DMS153 treated with DMSO at 0.1 percent for 48 hours (cell line): ENCODE measurements around the gene SLC39A11.

Experiments
- DNase-seq: peaks from one replicate; lab custom pipeline; 2025; ENCODE audit not compliant: unreplicated experiment; lab: John Stamatoyannopoulos, UW

SLC39A11 gene

GRCh38 chr17:72702136-72702735, 390.3 kb downstream of the SLC39A11 start:
- no peak for DNase-seq

- no peak for DNase-seq
Observed at GRCh38 chr17:72700226-72700625, 392.3 kb downstream of the SLC39A11 start.

DNA sequence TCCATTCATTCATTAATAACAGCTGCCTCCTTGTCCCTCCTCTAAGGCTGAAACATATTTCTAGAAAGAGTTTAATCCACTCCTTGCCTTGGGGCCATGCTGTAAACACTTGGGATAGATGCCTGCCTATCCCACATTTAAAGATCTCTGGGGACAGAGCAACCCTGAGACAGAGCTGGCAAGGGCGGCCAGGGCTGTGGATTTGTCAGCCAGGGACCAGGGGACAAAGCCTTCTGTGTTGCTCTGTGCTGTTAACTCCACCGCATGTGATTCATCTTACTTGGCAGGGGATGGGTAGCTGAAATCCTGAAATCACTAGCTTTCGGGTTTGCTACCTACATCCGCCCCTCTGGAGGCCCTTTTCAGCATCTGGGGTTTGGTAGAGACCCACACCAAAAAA, 392.9 kb downstream of the SLC39A11 start:
- no peak for DNase-seq

GRCh38 chr17:72697602-72698146, 394.8 kb downstream of the SLC39A11 start:
- no peak for DNase-seq

- no peak for DNase-seq
Observed at GRCh38 chr17:72696721-72697120, 395.8 kb downstream of the SLC39A11 start.

- DNase-seq = no peak
Observed at GRCh38 chr17:72696156-72696555, 396.3 kb downstream of the SLC39A11 start.

- no peak for DNase-seq
Observed at GRCh38 chr17:72693956-72694355, 398.5 kb downstream of the SLC39A11 start.

DNA sequence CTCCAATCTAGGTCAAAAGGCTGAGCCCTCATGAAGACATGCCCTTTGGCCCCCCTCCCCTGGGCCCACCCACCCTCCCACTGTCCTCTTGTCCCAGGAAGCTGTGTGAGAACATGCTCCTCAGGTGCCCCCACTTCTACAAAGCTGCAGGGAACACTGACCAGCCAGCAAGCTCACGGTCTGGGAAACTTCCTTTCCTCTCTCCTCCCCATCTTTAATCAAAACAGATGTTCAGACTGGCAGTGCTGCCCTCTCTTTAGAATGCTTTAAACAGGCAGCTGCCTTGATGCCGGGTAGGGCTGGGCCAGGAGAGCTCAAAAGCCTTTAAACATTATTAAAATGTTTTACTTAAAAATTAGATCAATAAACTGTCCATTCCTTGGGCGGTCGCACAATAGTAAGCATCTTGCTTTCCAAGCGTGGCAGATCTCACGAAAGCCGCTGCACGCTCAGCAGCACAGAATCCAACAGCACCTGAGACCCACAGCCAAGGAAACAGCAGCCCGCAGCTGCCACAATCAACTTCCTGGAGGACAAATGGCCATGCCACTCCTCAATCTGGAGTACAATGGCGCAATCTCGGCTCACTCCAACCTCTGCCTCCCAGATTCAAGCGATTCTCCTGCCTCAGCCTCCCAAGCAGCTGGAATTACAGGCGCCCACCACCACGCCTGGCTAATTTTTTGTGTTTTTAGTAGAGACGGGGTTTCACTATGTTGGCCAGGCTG, 399.2 kb downstream of the SLC39A11 start:
- no peak for DNase-seq

DNA sequence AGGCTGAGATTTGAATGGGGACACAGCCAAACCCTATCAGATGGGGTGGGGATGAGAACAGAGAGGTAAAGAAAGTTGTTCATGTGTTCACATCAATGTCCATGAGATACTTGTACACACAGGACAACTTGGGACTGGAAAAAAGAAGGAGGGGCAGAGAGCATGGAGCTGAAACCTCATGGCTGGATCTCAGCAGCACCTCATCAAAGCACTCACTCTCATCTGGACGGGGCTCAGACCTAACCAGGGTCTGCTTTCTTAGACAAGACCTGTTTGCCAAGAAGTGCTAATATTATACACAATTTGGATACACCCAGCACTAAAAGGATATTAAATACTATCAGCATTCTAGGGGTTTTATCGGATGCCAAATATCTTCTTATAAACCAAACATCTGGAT, 399.8 kb downstream of the SLC39A11 start:
- DNase-seq = no peak

GRCh38 chr17:72691586-72691985, 400.9 kb downstream of the SLC39A11 start:
- no peak for DNase-seq

DNA sequence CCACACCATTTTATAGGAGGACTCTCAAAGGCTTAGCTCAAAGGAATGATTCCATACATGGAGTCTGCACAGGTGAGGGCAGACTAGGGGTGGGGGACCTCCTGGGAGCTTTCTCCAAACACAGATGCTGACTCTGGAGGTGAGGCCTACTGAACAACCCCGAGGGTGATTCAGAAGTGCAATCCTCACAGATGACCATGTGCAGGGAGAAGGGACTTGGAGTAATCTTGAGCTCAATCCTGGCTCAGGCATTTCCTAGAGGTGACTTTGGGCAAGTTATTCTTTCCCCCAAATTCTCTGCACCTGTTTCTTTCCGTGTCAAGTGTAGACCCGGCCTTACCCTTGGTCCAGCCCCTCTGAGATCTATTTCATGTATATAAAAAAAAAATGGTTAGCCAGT, 401.5 kb downstream of the SLC39A11 start:
- no peak for DNase-seq

GRCh38 chr17:72687886-72688285, 404.6 kb downstream of the SLC39A11 start:
- peak; percentile 79 for DNase-seq

DNA sequence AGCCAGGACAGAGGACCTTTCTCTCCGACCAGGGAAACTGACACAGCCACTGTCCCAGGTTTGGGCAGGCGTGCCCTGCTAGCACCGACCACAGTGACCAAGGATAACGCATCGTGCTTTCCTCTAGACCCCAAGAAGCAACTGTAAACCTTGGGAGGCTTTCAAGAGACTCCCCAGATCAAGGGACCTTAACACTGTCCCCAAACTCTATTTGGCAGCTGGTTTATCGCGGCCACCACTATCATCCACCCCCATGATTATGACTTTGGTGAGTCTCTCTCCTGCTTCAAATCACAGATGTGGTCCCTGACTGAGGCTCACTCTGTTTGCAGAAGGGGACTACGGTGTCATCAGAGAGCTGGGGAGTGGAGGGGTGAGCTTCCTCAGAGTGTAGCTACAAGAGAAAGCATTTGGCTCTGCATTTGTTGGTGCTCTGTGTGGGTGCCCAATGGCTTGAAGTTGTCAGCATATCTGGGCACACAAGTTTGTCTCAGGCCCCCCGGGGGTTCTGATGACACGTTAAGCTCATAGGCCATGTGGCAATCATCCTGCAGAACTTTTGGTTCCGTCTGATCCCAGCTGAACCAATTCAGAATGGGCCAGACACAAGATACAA, 408.0 kb downstream of the SLC39A11 start:
- no peak for DNase-seq

DNA sequence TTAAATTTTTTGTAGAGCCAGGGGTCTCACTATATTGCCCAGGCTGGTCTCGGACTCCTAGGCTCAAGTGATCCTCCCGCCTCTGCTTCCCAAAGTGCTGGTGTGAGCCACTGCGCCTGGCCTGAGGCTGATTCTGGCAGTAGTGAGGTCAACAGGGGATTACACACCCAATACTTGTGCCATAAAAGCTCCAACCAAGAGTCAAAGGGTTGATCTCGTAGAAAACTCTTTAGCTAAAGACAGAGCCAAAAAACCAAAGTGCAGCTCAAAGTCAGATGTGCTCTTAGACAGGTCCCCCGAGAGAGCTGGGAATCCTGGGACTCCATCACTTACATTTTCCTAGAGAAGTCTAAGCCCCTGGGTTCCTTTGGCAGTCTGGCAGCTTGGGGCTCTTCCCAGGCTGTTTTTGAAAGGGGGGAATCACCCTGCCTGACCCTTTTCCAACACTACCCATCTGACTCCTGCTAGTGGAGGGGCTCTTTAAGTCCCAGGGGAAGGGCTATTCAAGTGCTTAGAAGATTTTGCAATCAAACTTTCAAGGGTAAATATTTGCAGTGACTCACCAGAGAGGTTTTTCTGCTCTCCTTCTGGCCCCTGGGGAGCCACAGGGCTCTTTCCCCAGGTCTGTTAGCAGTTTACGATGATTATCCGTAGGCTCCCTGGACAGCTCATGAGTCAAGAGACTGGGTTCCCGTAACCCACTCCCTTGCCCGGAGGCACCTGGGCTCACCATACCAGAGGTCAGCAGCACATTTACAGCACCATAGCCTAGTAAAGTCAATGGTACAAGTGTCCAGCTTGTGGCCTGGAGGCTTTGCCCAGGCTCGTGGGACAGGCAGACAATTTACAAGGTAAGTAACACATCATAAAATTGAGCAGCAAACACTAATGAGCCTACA, 408.7 kb downstream of the SLC39A11 start:
- peak; percentile 47 for DNase-seq

DNA sequence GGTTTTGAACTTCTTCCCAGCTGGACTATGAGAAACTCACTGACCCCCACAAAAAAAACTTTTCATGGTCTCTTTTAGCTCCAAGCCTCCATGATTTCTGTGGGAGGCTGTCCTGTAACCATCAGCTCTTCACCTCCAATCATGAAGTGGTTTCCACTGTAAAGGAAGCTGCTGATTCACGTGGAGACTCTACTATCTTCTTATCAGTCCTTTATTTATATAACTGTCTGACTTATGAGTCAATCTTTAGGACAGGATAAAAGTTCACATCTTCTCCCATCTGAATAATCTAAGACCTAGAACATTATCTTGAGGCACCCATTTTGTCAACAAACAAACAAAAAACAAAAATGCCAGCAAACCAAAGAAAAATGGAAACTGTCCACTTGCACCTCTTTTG, 409.9 kb downstream of the SLC39A11 start:
- DNase-seq = no peak

DNA sequence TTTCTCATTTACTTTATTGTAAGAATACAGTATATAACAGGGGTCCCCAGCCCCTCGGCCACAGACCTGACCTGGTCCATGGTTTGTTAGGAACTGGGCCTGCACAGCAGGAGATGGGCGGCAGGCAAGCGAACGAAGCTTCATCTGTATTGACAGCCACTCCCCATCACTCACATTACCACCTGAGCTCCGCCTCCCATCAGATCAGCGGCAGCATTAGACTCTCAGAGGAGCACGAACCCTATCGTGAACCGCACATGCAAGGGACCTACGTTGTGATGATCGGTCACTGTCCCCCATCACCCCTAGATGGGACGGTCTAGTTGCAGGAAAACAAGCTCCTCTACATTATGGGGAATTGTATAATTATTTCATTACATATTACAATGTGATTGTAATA, 410.6 kb downstream of the SLC39A11 start:
- DNase-seq = no peak

DNA sequence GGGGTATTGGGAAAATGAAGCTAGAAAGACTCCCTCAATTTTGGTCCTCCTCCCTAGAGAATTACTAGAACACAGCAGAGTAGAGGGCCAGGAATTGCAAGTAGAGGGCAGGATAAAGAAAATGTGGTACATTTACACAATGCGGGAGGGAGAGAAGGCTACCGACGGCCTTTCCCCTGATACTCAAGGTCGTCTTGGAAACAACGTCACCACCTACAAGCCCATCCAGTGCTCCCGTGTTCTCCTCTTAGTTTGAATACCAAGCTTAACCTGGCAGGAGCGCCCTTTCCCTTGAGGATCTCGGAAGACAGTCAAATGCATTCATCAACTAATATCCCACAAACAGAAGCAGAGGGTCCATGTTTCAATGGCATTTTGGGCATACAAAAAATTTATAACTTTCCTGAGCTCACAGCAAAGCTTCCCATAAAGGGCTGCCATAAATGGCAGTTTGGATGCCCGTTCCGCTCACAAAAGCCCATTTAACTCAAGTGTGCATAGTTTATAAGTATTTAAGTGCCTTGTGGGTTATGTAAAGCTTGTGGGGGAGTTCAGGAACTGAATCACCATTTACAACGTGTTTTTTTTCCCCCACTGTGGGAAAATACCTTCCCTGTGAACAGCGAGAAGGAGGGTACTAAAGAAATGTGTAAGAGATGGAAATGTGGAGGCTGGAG, 414.6 kb downstream of the SLC39A11 start:
- DNase-seq = no peak

DNA sequence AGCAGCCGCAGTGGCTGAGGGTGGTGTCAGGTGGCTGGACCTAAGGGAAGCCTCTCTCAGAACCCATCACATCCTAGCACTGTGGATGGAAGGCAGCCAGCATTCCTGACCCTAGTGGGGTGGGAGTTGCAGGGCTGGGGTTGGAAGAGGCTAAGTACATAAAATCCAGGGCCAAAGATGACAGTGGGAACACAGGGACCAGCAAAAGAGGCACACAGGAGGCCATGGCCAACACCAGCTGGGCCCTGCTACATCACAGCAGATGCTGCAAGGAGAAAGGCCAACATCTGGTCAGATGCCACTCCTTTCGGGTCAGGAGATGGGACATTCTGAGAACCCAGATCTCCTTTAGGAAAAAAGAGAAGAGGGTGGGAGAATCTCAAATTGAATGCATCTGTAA, 415.4 kb downstream of the SLC39A11 start:
- no peak for DNase-seq

GRCh38 chr17:72672729-72673128, 419.8 kb downstream of the SLC39A11 start:
- DNase-seq = no peak

DNA sequence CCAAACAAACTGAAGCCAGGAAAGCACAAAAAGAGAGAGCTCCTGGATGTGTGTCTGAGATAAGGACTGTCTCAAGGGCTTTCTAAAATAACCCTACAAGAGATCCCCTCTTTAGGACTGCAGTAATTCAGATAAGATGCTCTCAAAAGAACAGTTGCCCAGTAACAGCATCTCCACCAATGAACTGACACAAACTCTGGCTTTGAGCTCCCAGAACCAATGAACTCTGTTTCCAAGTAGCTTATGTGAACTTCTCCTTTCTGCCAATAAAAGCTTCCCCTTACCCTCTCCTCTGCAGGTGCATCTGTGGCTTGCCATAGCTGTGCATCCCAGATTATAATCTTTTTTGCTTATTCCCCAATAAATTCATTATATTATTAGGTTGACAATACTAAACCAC, 421.5 kb downstream of the SLC39A11 start:
- DNase-seq = no peak
